NOMO-1 treated with dmso at 0.1 percent for 144 hours (cell line): ENCODE measurements around the gene KRT14.
"Not testable (repeated sequence)": the region's sequence is repeated elsewhere in the genome, so short reads cannot be mapped to it uniquely, and the experiment has no call there.

Experiments
- DNase-seq: peaks from one replicate; lab custom pipeline; 2025; ENCODE audit not compliant: unreplicated experiment; lab: John Stamatoyannopoulos, UW

The KRT14 gene

DNA sequence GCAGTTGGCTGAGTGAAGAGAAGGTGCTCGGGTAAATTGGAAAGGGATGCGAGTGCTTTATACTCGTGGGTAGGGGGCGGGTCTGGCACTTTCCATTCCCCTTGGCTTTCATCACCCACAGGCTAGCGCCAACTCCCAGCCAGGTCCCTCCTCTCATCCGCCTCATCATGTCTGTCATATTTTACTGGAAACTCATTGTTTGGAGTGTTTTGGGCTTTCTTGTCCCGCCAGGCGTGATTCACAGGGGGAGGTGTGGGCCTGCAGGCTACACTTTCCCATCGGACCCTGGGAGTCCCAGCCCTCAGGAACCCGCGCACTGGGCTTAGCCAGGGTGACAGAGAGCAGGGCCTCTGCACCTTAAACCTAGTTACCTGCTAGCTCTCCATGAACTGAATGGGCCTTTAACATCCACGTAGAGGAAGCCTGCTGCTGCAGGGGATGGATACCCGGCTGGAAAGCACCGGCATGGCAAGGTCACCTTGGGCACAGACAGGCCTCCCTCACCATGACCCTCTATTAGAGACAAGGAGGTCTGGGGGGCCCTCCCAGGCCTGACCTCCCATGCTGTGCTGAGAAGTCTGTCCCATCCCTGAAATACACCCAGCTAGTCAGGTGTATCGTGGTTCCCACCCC lies at the start of gene KRT14:
KRT14 (minus strand) TSS at position 33 of the 633 bp plus-strand sequence. CDS start 61 bp downstream, outside the sequence.
- no peak for DNase-seq

DNA sequence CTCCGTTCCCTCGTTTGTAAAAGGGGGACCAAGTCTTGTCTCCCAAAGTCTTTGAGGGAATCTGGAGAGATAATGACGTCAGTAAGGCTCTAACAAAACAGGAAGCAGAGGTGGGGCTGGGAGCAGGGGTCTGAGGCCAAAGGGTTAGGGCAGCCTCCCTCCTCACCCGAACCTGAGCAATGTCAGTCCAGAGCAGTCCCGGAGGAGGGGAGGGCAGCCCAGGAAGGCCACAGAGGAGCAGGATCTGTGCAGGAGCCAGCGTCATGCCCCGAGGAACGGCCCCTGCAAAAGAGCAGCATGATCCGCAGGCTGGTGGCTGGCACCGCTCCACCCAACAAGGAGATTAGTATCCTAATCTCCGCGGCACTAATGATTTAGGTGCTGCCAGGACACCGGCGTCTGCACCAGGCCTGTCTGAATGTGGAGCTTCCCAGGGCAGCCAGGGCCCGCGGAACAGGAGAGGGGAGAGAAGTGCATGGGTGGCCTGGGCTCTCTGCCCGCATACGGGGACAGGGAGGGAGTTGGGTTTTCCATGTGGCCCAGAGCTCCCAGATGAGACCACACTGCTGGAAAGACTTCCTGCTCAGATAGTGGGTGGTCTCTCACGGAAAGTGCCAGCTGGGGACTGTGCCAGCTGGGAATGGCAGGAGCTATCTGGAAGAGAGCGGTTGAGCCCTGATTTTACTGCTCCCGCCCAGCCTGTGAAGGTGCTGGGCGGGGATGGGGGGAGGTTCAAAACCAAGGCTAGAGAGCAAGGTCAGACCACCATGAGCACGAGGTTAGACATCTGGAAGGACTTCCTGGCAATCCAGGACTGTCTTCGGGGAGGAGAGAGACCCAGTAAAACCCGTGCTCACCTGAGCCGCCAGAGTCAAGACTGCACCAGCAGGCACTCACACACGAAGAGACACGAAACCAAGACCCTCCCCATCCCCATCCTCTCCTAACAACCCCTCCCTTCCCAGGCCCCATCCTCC lies 48.7 kb upstream of the KRT14 start:
- no peak for DNase-seq

DNA sequence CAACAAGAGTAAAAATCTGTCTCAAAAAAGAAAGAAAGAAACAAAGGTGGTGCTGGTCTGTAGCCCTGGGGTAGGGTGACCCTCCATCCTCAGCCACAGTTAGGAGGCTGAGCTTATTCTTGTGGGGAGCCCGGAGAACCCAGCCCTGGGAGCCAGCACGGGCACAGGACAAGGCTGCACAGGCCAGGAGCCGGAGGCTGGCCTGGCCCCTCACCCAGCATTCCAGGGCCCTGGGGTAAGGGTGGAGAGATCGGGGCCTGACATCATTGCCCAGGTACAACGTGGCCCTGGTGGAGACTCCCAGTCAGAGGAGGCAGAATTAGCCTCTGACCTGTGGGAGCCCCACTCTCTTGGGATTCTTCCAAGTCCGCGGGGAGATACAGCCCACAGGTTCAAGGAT lies 47.9 kb upstream of the KRT14 start:
- no peak for DNase-seq

DNA sequence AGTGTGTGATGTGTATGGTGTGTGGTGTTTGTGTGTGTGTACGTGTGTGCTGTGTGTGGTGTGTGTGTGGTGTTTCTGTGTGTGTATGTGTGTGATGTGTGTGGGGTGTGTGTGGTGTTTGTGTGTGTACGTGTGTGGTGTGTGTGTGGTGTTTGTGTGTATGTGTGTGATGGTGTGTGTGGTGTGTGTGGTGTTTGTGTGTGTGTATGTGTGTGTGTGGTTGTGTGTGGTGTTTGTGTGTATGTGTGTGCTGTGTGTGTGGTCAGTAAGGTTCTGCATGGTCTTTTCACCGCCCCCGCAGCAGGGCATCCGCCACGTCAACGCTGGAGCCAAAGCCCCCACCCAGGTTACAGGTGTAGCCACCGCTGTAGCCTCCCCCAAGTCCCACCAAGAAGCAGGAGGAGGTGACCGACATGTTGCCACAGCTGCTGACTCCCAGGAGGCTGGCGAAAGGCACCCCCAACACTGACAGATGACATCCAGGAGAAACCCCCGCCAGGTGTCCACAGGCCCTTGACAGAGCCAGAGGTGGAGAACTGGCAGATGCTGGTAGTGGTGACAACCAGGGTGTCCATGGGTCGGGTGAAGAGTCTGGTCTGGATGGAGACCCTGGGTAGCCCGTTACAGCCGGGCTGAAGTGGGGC lies 47.0 kb upstream of the KRT14 start:
- no peak for DNase-seq

DNA sequence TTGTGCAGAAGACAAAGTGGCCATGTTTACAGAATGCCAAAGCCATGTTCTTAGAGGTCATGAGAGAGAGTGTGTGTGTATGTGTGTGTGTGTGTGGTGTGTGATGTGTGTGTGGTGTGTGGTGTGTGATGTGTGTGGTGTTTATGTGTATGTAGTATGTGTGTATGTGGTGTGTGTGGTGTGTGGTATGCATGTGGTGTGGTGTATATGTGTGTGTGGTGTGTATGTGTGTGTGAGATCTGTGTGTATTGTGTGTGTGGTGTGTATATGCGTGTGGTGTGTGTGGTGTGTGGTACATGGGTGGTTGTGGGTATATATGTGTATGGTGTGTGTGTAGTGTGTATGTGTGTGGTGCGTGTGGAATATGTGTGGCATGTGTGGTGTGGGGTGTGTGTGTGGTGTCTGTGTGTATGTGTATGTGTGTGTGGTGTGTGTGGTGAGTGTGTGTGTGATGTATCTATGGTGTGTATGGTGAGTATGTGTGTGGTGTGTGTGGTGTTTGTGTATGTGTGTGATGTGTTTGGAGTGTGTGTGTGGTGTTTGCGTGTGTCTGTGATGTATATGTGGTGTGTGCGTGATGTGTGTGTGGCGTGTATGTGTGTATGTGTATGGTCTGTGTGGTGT lies 45.9 kb upstream of the KRT14 start:
- DNase-seq: no peak

DNA sequence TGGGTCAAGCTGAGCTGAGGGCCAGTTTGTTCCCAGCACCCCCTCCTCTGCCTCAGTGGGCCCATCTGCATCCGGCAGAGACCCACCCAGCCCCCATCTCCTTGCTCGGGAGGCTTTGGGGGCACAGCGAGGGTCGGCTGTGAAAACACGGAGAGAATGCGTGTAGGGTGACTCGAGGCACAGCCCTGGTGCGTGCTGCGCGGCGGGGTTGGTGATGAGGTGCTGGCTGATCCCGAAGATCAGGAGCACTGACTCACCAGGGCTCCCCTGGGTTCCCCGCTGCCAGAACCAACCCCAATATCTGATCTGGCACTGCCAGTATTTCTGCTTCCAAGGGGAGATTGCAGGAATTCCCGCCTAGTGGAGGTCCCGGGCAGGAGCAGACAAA lies 45.2 kb upstream of the KRT14 start:
- DNase-seq: no peak

DNA sequence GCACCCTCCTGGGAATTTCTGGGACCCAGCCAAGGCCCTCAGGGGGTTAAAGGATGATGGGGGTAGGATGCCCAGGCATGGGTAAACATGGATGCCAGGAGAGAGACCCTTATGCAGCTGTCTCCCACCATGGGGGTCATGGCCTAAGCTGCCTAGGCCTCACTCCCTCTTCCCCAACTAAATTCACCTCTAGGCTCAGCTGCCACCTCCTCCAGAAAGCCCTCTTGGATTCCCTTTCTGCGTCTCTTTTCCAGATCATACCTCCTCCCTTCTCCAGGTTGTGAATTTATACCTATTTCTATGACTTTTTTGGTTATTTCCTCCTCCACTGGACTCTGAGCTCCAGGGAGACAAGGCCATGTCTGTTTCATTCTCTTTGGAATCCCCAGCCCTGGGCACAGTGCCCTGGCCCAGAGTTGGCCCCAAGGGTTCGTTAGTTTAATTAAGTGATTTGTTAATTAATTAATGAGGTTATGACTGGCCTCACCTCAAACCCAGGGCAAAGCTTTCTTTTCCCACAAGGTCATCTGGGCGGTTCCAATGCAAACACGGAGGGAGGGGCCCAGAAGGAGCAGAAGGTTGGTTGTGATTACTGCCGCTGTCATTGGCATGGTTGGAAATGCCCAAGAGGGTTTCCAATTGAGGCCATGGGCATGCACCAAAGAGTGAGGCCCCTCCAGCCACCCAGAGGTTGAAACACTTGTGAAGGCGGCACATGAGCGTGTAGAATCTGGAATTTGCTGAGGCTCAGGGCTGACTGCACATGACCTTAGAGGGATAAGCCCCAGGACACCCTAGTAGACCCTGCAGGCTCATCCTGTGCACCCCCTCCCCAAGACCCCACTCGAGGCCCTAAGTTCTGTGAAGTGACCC lies 44.6 kb upstream of the KRT14 start:
- DNase-seq: no peak

DNA sequence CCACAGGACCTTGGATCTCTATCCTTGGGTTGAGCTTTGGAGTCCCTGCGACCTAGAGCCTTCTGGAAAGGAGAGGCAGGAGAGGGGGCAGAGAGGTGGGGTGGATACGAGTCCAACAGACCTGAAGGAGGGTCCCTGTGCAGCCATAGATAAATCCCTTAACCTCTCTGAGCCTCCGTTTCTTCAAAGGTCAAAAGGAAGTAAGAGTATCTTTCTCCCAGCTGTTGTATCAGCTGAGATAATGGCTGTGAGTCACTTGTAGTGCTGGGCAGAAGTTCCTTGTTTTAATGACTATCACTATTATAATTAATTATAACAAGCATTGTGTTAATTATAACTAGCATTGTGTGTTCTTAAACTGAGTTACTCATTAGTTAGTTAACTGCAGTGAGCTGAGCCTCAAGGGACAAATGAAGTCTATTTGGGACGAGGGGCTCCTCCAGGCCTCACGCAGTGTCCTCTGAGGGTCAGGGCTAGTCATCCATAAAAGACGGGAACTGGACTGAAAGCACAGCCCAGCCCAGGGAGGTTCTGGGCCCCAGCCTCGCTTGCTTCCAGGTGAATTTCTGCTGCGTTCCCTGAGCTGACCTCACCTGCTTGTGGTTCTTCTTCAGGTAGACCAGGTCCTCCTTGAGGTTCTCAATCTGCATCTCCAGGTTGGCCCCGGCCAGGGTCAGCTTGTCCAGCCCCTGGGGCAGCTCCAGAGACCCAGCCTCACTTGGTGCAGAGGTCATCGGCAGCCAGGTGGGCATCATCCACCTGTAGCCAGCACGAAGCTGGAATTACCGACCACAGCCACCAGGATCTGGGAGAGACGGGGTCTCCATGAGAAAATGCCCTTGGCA lies 43.4 kb upstream of the KRT14 start:
- DNase-seq: no peak

DNA sequence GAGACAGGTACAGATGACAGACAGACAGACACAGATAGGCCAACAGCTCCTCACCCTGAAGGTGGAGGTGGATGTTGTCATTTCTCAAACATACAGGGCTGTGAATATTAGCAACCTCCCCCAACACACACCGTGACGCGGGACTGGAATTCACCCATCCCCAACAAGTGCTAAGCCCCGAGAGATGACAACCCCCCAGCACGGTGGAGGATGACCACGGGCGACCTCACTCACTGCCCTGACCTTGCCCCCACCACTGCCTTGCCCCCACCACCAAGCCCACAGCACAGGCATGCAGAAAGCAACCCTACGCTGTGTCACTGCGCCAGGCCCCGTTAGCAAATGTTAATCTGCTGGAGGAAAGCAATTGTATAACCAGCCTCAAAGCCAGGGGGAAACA lies 42.6 kb upstream of the KRT14 start:
- no peak for DNase-seq

DNA sequence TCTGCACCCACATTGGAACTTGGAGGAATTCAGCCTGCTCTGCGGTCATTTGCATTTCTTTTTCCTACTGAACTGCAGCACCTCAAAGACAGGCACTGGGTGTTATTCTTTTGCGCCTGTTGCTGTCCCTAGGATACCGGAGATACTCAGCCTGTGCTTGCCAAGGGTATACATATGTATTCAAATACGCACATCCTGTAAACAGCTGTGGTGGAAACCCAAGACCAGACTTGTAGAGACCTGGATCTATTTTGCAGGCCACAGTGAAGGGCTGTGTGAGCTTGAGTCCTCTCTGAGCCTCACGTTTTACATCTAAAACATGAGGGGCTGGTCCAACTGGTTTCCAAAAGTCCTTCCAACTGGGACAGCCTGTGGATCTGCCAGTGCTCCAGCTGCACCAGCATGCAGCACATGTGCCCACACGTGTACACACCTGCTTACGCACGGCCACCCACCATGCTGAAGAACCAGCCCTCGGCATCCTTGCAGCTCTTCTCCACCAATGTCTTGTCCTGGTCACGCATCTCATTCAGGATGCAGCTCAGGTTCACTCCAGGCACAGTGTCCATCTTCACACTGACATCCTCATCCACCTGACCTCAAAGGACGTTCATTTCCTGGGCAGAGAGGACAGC lies 42.0 kb upstream of the KRT14 start:
- DNase-seq: not testable (repeated sequence)

DNA sequence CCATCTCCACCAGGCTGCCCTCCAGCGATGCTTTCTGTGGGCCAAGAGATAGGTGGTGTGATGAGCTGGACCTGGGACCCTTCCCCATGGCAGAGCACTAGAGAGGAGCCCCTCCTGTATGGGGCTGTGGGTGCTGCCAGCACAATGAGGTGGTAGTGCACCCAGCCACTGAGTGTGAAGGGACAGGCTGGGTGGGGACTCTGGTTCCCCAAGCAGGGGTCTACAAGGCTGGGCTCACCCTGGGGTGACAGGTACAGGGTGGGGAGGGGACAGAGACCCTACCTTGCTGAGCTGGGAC lies 41.3 kb upstream of the KRT14 start:
- DNase-seq: not testable (repeated sequence)

DNA sequence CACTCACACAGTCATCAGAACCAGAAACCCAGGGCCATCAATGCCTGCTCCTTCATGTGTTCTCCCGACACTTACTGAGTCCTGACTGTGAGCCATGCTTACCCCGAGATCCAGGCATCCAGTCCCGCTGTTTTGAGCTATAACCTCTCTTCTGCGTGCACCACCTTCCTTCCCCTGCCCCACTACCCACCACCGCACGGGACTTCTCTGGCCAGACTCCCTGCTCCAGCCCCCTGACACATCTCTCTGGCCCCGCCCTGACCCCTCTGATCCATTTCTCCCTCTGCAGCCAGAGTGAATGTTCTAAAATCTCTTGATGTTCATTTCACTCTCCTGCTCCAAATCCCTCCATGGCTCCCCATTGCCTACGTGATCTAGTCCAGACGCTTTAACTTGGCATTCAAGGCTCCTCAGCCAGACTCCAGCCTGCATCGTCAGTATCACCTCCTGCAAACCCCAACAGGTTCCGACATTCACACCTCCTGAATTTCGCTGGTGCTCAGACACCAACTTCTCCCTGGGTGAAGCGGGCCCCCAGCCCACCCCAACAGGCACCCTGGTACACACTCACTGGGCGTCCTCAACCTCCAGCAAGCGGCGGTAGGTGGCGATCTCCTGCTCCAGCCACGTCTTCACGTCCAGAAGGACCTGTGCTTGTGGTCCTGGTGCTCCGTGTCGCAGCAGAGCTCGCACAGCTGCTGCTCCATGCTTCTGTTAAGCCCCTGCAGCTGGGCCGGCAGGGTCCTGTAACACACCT lies 40.8 kb upstream of the KRT14 start:
- no peak for DNase-seq

DNA sequence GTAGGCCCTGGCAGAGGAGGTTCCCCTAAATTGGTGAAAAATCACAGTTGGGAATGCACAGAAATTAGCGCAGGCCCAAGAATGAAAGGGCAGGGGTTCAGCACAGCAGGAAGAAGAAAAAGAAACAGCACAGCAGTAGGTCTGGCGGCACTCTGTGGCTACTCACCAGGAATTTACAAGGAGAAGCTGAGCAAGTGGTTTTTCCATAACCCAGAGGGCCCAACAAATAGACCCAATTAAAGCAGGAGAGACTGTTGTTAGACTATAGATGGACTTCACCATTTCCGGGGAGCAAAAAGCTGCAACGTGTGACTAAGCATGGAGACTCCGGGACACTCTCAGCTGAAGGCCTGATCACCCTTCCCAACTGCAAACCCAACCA lies 40.2 kb upstream of the KRT14 start:
- not testable (repeated sequence) for DNase-seq

DNA sequence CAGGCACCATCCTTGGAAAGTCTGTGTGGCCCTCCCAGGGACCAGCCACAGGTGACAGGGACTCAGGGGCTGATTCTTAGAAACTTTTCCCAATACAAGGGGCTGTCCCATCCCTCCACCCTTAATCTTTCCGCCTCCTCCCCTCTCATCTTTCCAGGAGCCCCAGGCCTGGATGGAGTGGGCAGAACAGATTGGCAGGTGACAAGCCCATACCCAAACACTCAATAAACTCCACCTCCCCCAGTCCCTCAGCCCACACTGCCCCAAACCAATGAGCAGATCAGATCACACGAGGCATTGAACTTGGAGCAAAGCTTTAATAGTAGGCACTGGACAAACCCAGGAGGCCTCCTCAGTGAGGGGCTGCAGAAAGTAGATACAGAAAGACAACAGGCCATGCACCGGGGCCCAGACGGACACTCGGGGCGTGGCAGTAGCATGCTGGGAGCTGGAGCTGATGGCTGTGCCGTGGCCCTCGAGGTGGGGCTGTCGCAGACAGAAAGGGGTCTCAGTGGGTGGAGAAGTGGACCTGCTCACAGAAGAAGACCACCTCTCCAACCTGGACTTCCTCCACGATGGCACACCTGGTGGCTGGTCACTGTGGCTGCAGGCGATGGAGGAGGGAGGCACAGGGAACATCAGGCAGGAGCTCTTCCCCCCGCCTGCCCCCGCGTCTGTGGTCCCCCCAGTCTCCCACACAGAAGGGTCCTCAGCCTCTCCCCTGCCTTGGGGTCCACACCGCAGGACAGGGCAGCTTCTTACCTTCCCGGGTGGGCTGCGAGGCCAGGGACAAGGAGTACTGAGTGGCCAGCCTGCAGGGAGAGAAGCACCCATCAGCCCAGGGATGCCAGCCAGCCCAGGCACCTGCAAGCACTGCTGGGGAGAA lies 39.6 kb upstream of the KRT14 start:
- not testable (repeated sequence) for DNase-seq

DNA sequence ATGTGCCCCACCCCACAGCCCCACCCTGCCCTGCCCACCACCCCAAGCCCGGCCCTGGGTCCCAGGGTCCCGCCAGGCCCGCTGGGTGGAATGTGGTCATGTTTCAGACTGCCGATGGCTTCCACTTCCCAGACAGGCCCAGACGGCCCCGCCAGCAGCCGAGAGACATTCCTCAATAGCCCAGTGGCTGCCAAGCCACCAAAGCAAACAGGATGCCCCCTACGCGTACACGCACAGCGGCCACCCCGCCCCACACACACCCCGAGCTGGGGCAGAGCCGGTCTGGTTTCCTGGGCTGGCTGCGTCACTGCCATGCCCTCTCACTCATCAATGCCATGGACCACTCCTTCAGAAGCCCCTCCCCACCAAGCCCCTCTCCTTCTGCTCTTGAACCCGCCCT lies 38.9 kb upstream of the KRT14 start:
- DNase-seq: no peak

DNA sequence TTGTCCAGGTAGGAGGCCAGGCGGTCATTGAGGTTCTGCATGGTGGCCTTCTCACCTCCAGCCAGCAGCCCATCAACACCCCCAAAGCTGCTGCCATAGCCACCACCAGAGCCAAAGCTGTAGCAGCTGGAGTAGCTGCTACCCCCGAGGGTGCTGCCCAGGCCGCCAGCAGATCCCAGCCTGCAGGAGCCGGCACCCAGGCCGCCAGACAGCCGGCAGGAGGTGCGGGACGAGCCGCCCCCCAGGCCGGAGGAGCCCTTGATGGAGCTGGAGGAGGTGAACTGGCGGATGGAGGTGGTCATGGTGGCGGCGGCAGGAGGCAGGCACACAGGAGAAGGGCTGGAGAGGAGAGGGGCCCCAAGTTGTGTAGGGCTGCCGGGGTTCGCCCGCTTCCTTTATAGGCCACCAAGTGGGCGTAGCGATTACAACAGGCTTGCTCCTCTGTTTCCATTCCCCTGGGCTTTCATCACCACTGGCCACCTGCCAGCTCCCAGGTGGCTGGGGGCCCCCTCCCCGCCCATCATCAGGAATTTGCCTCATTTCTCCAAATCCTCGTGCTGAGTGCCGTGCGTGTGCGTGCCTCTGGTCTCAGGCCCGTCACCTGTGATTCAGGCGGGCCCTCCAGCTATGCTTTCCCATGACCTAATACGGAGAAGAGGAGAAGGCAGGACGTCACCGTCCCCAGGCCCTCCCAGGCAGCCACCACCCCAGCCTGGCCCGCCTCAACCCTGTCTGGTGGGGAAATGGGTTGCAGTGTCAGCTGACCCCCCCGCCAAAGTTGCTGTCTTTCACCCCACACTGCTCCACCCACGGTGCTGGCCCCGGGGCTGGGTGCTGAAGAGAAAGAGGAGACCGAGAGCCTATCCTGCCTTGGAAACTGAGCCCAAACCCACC lies 37.8 kb upstream of the KRT14 start, which contains the start of gene KRT17:
KRT17 (minus strand) TSS at position 368 of the 894 bp plus-strand sequence; CDS start at position 302, 66 bp downstream.
- no peak for DNase-seq
